AG04450 (cell line): ENCODE measurements around the gene DCAF15. TPM values are rescaled to one million over a fixed set of nuclear protein-coding genes. Genes with fewer than 3 reads are reported as not detected.

Experiments used
- CTCF ChIA-PET: fragments of 300-600, 350-600 bp; formaldehyde crosslinking; extraction: SDS; loops from one replicate; lab custom pipeline; 2022; ENCODE audit warnings: antibody characterized with exemption, inconsistent platforms; lab: Charles Lee
- POLR2A ChIA-PET: fragments of 350-600 bp; formaldehyde crosslinking; extraction: SDS; loops from one replicate; lab custom pipeline; 2021; ENCODE audit warnings: antibody characterized with exemption, inconsistent platforms; lab: Yijun Ruan, JAX
- DNase-seq: peaks from one replicate; pipeline ENCODE4 v3.0.0-alpha.2; 2011; ENCODE audit warnings: low read depth, low spot score
- H3K27ac ChIP-seq: one replicate; pipeline ENCODE4 v1.5.1; 2012; ENCODE audit warnings: low read depth, low read length, control low read depth
- H3K27me3 ChIP-seq: one replicate; pipeline ENCODE4 v1.6.0; 2012; ENCODE audit warnings: low read length; ENCODE audit not compliant: control insufficient read depth, insufficient read depth
- H3K4me3 ChIP-seq: 2 replicates; pipeline ENCODE4 v1.5.1; 2011; ENCODE audit warnings: mild to moderate bottlenecking, low read depth, low read length, control low read depth
- H3K9me3 ChIP-seq: 2 replicates; pipeline ENCODE4 v1.5.1; 2012; ENCODE audit warnings: low read length; ENCODE audit not compliant: control insufficient read depth, insufficient read depth
- polyA plus RNA-seq: library from polyadenylated mRNA; depleted of rRNA; stranded (reverse); fragments of >200 nt; gene quantifications from 2 replicates; pipeline ENCODE4 v1.2.3, GENCODE V29; 2011
- TF ChIP-seq, protein P1 (sequence below): IDR thresholded peaks from 2 replicates; pipeline ENCODE4 v1.5.1; 2011; ENCODE audit warnings: low read depth, low read length, control low read depth, inconsistent platforms

DCAF15 gene
- polyA plus RNA-seq, 1 experiment = 6.1 TPM

- Histone ChIP-seq H3K27me3 (no peaks in the 10 kb centered on the region), H3K9me3 (no peaks in the 10 kb centered on the region; the same call in 1 of the 2 replicates), H3K4me3 (no peak overlapping the region), H3K27ac (no peak overlapping the region)
- DNase-seq = no peak
- TF ChIP-seq, protein P1, sequence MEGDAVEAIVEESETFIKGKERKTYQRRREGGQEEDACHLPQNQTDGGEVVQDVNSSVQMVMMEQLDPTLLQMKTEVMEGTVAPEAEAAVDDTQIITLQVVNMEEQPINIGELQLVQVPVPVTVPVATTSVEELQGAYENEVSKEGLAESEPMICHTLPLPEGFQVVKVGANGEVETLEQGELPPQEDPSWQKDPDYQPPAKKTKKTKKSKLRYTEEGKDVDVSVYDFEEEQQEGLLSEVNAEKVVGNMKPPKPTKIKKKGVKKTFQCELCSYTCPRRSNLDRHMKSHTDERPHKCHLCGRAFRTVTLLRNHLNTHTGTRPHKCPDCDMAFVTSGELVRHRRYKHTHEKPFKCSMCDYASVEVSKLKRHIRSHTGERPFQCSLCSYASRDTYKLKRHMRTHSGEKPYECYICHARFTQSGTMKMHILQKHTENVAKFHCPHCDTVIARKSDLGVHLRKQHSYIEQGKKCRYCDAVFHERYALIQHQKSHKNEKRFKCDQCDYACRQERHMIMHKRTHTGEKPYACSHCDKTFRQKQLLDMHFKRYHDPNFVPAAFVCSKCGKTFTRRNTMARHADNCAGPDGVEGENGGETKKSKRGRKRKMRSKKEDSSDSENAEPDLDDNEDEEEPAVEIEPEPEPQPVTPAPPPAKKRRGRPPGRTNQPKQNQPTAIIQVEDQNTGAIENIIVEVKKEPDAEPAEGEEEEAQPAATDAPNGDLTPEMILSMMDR = no peak
- CTCF ChIA-PET = no interaction called here
- POLR2A ChIA-PET = no interaction called here
Measured at GRCh38 chr19:13983213-13983889, 31.0 kb downstream of the DCAF15 start.

DNA sequence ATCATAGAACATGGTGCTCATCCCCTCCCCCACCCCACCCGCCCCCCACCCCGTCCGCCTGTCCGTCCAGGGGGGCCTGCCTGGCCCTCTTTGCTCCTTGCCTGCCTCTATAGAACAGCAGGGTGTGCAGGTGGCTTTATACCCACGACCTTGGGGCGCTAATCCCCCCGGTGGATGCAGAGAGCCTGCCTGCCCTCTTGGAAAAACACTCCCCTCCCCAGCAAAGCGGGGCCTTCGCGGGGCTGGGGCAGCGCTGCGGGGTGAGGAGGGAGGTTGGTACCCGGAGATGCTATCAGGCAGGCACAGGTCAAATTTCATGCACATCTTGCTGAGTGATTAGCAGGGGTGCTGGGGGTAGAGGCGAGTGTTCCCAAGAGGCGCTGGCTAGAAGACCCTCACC lies 31.9 kb downstream of the DCAF15 start:
- CTCF ChIA-PET = no interaction called here
- no peak for DNase-seq

DNA sequence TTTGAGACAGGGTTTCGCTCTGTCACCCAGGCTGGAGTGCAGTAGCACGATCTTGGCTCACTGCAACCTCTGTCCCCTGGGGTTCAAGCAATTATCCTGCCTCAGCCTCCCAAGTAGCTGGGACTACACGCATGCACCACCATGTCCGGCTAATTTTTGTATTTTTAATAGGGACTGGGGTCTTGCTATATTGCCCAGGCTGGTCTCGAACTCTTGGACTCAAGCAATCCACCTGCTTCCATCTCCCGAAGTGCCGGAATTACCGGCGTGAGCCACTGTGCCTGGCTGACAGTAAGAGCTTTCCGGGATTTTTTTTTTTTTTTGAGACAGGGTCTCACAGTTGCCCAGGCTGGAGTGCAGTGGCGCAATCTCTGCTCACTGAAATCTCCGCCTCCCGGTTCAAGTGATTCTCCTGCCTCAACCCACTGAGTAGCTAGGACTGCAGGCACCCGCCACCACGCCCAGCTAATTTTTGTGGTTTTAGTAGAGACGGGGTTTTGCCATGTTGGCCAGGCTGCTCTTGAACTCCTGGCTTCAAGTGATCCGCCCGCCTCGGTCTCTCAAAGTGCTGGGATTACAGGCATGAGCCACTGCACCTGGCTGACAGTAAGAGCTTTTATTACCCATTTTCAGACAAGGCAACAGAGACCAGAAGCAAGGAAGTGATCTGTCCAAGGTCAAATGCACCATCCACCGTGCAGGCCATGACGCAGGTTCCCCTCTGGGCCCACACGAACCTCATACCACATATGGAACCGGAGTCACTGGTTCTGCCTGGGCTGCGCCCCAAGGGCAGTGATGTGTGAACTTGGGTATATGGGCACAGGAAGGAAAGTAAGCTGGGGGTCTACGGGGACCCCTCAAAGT lies 32.8 kb downstream of the DCAF15 start:
- TF ChIP-seq, protein P1 = no peak
- H3K9me3 ChIP-seq = no peaks in the 10 kb centered on the region; the same call in 1 of the 2 replicates
- ChIA-PET POLR2A (interaction anchor here (0.5 kb wide), 1 partner anchor 123 kb away, joined by 3 read pairs; no protein-coding TSS in a partner anchor), CTCF (no interaction called here)
- no peak overlapping the region for H3K27ac ChIP-seq
- DNase-seq = no peak
- no peak overlapping the region for H3K4me3 ChIP-seq
- no peaks in the 10 kb centered on the region for H3K27me3 ChIP-seq

More for the DNA sequence above, 31.9 kb downstream of the DCAF15 start:
- TF ChIP-seq, protein P1 = no peak
- Histone ChIP-seq H3K9me3 (no peaks in the 10 kb centered on the region; the same call in 1 of the 2 replicates), H3K27ac (no peak overlapping the region), H3K27me3 (no peaks in the 10 kb centered on the region), H3K4me3 (no peak overlapping the region)
- POLR2A ChIA-PET = no interaction called here

DNA sequence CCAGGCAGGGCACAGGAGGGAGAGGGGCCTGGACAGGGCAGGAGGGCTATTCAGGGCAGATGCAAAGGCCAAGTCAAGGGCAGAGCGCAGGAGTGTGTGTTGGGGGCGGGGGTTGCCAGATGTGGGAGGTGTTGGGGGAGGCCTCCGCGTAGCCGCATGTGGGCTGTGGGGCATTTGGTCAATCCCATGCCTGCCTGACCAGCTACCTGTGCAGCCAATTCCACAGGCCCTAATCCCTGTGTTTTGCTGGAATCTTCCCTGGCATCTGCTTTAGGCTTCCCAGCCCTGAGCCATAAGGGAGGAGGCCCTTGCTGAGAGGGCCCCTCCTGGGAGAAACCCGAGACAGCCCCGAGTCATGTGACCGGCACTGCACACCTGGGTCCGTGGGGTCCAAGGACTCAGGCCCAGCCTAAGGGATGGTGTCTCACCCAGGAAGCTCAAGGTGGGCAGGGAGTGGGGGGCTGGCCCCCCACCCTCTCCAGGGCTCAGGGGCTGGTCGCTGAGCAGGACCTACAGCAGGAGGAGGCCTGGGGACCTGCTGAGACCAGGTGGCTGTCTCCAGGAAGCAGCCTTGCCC lies 33.5 kb downstream of the DCAF15 start:
- no peak for DNase-seq
- peak overlapping the region; percentile 61 for H3K27ac ChIP-seq
- TF ChIP-seq, protein P1 = no peak
- no peaks in the 10 kb centered on the region for H3K27me3 ChIP-seq
- CTCF ChIA-PET = no interaction called here
- no peak overlapping the region for H3K4me3 ChIP-seq
- POLR2A ChIA-PET = interaction anchor here (0.5 kb wide), 1 partner anchor 123 kb away, joined by 3 read pairs; no protein-coding TSS in a partner anchor
- no peaks in the 10 kb centered on the region; the same call in 1 of the 2 replicates for H3K9me3 ChIP-seq
